GM19395 (cell line): Measurements from ENCODE around the gene CDON.
"Not testable (repeated sequence)": the region's sequence is repeated elsewhere in the genome, so short reads cannot be mapped to it uniquely, and the experiment has no call there.

Source experiments
- ATAC-seq: cut with Tn5 transposase; IDR thresholded peaks from one replicate; pipeline ENCODE4 v1.9.1; 2021; ENCODE audit warnings: mild to moderate bottlenecking, moderate library complexity; ENCODE audit not compliant: unreplicated experiment

The CDON gene

DNA sequence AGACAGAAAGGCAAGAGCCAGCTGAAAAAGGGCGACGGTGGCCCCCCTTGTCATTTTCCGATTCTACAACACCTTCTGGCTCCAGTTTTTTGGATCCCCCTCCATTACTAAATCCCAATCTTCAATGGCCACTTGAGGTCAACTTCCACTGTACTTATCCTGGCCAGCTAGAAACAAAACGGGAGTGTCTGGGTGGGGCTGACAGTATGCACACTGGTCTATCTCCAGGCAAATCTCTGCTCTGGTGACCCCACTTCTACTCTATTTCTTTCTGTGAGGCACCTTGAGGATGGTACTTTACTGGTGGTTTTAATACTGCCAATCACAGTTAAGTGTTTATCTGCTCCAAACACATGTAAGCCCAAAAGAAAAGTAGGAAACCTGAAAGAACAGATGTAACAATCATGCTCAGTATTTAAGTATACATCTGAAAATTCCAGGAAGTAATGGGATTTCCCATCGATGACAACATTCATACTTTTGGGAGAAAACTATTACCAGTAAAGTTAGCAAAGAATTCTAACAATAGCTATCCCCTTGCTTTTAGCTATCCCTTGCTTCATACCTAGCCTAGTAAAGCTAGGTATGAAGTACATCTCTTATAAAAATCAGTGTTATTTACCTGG, 16.0 kb downstream of the CDON start:
- no peak for ATAC-seq

DNA sequence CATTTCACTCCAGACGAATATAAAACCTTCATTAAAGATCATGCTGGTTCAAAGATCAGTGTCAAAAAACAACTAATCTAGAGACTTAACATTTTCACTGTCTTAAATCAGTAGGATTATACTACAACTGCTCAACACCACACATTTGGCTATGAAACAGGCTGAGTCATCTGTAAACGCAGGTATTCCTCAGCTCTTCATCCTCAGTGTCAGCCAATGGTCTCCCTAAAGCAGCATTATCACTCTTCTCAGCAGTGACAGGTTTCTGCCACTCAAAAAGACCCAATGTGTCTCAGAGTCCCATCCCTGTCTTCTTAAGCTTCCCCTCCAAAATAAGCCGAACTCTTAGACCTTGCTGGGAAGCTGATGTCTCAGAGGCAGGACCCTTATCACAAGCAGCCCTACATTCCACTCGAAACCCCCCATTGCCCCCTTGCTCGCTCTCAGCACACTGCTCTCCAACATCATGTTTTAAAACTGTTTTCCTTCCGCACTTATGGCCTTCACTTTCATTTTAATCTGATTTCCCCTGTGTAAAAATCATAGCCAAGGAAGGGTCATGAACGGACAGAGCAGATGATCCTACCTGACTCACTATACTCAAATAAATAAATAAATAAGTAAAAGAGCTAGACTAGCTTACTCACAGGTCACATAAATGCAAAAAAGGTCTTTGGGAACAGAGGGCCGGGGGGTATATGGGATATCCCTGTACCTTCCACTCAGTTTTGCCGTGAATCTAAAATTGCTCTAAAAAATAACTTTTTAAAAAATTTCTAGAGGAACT, 23.0 kb downstream of the CDON start:
- ATAC-seq = no peak

DNA sequence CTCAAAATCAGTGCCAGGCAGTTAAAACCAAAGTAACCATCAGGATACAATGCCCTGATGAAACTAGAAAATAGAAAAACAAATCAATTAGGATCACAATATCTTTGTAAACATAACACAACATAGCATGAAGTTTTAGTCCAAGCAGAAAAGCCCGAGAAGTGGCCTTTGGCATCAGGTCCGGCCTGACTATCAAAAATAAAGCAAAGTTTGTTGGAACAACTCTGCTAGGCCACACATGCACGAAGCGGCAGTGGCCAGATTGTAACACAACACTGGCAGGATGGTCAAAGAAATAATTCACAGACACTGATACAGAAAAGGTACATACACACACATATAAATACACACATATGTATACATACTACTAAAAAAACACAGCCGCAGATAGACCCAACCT, 26.9 kb downstream of the CDON start:
- no peak for ATAC-seq

DNA sequence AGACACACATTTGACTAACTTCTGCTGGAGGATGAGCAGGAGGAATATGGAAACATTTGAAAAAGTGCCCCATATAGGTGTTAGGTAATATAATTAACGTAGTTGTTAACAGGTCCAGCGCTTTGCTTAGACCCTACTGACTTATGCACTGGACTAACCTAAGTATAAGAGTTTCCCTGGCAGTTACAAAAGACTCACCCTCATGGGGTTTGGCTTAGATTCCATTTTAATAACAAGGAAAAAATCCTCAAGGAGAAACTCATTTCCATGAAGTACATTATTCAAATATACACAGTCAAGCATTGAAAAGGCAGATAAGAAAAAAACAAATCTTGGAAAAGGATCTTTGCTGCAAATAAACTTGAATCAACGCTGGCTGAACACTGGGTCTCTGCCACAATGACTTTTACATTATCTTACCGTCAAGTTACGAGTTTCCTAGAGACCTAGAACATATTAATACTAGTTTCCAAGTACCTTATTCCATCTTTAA, 27.7 kb downstream of the CDON start:
- no peak for ATAC-seq

DNA sequence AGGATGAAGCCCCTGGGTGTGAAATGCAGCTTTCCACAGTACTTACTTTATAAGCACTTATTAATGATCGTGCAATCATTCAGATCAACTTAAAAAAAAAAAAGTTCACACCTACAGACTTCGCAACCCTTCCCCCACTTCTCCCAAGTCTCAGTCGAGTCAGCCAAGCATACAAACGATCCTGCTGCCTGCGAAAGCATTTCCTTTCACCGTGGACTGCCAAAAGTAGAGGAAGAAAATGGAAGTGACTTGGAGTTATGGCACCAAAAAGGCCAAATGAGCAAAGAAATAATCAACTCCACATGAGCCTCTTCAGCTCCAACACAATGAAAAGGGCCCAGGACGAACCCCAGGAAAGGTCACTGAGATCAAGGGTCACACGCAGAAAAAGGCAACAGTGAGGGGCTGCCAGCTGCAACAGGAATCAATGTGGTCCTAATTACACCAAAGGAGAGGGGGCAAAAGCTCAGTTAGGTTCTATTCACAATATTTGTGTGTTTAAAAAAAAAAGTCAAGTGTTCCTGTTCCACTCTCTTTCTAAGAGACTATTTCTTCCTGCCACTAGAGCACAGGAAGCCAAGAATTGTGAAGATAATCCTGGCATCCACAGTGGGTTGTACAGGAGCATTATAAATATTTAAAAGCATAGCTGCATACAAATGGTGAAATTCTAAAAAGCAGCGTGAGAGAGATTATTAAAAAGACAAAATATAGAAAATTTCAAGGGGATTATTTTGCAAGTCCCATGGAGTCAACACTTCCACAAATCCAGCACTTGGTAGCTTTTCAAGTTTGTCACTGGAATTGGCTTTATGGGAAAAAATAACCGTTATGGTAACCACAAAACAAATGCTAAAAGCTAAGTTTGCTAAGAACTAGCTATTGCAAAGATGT, 28.4 kb downstream of the CDON start:
- no peak for ATAC-seq

DNA sequence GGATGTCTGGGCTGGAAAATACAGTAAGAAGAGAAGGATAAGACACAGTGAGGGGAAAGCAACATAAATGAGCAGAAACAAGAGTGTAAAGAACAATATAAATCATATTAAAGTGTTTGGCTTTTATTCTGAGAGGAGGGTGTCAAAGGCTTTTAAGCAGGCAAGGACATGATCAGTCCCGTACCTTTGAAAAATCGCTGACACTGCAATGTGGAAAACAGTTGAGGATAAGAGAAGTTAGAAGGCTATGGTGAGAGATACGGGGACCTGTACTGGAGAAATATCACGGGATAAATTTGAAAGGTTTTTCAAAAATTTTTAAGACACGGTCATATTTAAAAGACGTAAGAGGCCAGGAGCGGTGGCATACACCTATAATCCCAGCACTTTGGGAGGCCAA, 30.3 kb downstream of the CDON start:
- no peak for ATAC-seq

DNA sequence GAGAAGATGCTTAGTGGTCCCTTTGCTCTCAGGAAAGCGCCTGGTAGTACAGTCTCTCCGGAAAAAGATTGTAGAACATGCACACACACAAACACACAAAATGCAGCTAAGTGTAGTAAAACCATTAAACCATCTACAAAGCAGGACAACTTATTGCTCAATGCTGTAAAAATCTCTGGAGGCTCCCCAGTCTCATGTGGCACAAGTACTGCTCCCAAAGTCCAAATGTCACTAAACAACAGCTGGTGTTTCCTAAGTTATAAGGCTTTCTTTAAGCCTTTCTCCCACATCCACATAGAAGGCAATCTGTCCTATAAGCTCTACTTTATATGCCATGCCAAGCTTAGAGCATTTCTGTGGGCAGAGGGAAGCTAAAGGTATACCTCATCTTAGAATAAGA, 32.9 kb downstream of the CDON start:
- no peak for ATAC-seq

DNA sequence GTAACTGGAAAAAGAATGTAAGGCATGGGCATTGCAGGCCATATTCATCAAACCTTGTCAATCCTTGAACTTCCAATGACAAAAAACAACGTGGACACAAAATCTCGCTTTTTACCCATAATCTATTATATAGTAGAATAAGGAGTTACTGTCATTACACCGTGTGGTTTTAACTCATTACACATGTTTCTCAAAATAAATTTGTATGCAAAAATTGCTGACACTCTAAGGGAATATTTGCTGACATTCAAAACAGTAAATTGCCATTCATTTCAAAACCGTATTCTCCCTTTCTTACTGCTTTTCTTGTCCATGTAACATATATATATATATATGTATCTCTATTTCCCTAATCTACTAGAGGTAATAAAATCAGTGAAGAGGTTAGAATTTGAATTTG, 33.4 kb downstream of the CDON start:
- no peak for ATAC-seq

DNA sequence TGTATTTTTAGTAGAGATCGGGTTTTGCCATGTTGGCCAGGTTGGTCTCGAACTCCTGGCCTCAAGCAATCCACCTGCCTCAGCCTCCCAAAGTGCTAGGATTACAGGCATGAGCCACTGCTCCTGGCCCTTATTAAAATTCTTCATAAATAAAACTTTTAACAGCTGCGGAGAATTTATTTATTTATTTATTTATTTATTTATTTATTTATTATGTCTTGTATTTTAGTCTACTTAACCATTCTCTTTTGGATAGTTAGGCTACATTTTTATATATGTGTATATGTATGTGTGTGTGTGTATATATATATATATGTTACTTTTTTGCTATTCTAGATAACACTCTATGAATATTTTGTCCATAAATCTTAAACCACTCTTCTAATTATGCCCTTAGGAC, 34.1 kb downstream of the CDON start:
- ATAC-seq = not testable (repeated sequence)

DNA sequence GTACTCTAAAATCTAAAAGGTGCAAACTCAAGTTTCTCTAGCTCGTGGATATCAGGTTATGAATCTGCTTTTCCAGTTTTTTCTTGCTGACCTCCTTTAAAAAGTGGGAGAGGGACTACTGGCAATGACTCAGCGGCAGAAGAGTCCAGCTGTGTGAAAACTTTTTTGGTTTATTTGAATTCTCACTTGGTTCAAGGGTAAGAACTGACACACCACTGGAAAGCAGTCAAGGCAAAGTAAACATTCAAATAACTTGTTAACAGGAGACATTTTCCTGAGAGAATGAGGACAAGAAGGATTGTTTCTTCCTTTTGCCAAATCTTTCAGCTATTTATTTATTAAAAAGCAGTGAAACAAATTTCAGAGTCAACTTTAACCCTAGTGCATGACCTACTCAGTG, 36.1 kb downstream of the CDON start:
- no peak for ATAC-seq

DNA sequence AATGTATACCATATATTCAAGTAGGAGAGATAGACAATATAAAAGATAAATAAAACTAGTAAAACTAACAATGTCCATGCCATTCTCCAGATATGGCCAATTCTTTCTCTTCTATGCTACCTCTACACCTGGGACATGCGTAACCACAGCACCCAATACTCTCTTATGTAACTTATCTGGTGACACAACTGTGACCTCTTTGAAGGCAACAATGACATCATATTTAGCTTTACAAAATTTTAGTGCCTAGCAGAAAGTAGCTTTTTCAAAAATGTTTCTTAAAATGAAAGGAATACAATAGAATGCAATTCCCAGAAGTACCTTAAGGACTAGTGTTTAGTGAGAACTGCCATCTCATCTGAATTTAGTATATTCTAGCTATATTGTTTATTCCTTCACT, 36.8 kb downstream of the CDON start:
- no peak for ATAC-seq

DNA sequence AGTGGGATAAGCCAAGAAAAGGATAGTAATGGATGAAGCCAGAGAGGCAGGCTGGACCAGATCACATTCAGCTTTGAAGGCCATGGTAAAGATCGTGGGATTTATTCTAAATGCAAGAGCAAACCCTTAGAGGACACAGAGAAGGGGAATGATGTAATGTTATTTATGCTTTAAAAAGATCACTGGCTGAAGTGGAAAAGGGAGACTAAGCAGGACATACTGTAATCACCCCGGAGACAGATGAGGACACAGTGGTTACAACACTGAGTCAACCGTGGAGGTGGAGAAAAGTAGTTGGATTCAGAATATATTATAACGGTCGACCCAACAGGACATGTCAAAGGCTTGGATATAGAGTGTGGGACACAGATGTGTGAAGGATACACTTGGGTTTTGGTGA, 38.5 kb downstream of the CDON start:
- no peak for ATAC-seq

DNA sequence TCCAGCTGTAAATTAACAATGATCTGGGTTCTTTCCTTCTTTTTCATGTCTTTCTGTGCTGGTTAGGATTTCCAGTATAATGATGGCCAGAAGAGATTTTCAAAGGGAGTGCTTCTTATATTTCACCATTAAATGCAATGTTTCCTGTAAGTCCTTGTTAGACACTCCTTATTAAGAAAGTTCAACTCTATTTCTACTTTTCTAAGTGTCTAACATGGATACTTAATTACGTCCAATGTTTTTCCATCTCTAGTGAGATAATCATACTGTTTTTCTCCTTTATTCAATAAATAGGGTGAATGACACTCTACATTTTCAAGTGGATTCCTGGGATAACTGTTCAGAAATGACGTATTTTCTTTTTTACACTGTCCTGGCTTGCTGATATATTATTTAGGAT, 49.8 kb downstream of the CDON start:
- no peak for ATAC-seq

DNA sequence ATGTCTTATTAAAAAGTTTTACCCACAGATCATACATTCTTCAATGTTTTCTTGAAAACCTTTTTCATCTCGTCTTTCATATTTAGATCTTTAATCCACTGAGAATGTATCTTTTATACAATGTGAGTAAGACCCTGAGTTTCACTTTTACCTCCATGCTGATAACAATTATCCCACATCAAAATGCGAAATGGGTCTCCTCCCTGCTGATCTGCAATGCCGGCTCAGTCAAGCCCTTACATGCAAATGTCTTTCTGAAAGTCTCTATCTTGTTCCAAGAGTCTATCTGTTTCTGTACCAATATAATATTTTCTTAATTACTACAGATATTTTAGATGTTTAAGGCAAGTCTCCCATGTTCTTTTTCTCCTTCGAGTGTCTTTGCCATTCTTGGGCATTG, 50.9 kb downstream of the CDON start:
- no peak for ATAC-seq

DNA sequence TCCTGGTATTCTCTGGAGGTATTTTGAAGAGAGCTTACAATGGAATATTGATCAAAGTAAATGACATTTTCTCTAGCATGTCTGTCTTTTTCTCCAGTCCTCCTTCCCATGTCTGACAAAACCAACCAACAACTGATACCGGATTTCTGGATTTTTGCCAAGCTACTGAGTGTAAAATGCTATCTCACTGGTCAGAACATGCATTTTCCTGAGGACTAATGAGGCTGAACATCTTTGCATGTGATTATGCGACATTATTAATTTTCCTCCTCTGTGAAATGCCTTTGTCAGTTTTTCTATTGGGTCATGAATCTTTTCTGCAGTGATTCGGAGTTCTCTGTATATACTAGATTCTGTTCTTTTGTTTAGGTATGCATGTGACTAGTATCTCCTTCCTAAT, 51.4 kb downstream of the CDON start:
- ATAC-seq = no peak

DNA sequence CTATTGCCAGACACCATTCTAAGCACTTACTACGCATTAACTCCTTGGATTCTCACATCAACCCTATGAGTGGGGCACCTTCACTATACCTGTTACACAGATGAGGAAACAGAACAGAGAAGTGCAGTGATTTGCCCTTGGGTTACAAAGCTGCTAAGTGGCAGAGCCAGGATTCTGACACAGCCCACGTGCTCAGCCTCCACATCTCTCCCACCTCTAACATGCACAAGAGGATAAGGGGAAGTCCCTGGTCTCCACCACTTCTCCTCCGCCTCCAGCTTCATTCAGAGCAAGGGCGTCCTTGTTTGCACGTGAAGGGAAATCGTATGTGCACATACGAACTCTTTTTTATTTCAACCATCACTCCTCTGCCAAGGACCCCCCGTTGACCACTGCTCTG, 53.7 kb downstream of the CDON start:
- ATAC-seq = no peak

DNA sequence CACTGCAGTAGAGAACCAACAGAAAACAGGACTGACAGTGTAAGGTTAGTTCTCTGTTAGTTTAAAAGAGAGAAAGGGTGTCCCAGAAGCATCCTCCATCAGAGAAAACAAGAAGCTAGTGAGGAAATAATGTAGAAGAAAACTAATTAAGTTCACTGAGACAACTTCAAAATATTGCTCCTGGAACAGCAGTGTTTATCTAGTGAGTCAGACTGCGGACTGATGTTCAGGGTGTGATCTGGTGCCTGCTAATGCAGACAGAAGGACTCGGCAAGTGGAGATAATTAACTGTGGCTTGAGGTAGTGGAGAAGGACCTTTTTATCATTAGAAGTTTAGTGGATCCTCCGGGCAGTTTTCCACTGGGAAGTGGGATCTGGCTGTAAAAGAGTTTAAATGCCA, 55.4 kb downstream of the CDON start:
- no peak for ATAC-seq

DNA sequence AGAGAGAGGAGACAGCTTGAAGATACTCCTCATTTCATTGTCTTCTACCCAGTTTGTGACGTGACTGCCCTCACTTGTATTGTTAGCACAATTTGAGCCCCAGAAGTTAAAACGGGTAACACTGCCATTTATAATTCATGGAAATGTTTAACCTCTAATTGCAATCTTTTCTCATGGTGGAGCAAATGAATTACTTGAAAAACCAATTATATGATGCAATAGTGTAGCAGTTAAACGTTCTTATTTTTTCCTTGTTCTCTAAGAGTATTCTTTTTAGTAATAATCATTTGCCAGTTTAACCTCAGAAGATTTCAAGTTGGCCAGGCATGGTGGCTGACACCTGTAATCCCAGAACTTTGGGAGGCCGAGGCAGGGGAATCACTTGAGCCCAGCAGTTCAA, 56.6 kb downstream of the CDON start:
- no peak for ATAC-seq

DNA sequence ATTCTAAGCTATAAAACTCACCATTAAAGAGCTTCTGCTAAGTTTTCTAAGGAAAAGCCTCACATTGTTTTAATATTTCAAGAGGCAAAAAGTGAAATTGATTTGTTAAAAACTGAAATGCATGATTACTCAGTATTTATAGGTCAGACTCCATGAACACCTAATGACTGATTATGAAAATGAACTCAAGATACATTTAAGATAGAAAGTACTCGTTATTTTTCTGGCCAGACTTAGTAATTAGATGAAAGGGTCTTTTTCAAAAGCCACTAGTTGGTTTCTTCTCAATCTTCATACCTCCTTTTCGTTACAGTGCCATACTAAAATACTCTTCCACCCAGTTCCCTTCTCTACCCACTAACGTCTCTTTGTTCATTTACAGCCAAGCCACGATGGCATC, 60.5 kb downstream of the CDON start:
- no peak for ATAC-seq

DNA sequence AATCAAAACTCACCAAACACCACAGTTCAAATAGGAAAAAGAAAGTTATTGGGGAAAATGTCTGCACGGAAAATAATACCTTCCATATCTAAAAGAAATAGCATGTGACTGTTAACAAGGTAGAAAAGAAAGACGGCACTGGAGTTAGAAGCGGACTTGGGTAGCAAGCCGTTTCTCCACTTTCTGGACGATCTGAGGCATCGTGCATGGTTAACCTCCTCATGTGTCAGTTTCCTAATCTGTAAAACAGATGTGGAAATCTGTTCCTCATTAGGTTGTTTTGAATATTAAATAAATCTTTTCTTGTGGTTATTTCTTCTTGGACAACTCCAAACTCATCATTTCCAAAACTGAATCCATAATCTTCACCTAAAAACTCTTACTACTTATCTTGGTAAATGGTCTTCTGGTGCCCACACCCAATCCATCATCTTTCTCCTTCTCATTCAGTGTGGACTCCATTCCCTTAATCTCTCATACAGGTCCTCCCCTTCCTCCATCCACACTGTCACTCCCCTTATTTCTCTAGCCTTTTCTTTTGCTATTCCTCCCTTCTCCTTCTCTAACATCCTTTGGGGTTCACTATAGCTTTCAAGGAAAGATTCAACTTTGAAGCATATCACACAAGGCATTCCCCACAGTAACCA, 63.3 kb downstream of the CDON start:
- ATAC-seq = no peak

DNA sequence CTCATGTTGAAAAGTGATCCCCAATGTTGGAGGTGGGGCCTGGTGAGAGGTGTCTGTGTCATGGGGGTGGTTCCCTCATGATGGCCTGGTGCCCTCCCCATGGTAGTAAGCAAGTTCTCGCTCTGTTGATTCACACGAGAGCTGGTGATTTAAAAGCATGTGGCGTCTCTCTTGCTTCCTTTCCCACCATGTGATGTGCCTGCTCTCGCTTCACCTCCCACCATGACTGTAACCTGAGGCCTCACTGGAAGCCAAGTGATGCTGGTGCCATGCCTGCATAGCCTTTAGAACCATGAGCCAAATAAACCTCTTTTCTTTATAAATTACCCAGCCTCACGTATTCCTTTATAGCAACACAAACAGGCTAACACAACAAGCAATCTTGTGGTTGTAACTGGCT, 64.4 kb downstream of the CDON start:
- ATAC-seq = no peak
